RKO (cell line): Measurements from ENCODE around the gene TCF4.

Source experiments
- DNase-seq: peaks from one replicate; pipeline ENCODE4 v3.0.0-alpha.2; 2016; ENCODE audit warnings: low spot score

The TCF4 gene

DNA sequence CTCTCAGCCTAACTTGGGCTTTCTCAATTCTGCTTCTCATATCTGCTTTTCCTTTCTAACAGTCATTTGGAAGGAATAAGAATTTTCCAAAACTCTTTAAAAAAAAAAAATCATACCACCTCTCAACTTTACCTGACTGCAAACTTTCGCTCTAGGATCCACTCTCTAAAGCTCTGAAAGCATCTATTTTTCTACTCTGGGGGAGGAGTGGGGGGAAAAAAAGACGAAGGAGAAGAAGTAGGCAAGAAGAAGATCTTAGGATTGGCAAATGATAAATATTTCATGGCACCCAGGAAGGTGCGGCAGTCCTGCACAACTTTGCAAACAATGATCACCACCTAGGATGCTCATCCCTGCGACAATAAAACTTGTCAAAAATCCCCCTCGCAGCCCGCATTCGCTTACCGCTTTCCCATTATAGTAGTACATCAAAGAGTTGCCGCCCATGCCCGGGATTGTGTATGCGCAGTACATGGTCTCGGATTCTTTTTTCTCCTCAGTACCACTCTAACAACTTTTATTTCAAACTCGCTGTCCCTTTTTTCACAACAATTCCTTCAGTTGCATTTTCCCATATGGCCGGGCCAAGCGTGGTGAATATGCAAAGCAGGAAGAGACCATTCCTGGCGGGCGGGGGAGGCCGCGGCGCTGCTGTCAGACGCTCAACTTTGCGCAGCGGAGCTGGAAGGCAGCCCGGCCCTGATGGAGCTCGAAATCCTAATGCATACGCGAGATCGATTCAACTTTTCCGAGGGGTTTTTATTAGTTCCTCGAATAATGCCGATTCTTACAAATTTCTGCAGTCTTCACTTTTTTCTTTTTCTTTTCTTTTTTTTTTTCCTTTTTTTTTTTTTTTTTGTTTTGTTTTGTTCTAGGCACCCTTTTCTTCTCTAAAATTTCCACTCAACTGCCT, 266.5 kb downstream of the TCF4 start:
- no peak for DNase-seq

DNA sequence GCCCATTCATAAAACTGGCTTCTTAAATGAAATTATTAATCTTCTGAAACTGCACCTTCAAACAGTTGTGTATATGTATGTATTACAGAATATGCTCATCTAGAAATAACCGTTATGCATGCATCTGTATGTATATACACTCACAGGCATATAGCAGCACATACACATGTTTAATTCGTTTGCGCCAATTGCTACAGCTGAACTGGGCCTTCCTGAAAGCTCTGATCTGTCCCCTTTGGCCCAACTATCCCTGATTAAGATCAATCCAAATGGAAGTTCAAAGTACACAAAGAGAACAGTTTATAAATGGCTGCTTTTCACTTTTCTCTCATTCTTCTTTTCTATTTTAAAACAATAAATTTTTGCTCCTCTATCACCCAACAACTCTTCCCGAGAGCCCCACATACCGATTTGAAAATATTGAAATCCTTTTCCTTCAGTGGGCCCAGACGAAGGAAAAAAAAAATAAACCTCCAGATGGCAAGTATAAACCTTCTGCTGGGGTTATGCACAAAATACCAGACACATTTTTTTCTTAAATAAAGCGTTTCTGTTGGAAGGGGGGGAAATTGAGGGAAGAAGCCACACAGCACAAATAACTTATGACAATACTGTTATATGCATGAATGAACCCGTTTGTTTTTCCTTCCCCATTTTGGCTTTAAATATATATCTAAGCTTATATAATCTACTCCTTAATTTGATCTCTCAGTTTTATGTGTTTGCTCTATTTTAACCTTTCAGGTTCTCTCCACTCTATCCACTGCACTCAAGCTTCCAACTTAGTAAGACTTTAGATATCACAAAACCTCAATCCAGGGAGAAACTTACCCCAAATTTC, 267.3 kb downstream of the TCF4 start:
- no peak for DNase-seq

DNA sequence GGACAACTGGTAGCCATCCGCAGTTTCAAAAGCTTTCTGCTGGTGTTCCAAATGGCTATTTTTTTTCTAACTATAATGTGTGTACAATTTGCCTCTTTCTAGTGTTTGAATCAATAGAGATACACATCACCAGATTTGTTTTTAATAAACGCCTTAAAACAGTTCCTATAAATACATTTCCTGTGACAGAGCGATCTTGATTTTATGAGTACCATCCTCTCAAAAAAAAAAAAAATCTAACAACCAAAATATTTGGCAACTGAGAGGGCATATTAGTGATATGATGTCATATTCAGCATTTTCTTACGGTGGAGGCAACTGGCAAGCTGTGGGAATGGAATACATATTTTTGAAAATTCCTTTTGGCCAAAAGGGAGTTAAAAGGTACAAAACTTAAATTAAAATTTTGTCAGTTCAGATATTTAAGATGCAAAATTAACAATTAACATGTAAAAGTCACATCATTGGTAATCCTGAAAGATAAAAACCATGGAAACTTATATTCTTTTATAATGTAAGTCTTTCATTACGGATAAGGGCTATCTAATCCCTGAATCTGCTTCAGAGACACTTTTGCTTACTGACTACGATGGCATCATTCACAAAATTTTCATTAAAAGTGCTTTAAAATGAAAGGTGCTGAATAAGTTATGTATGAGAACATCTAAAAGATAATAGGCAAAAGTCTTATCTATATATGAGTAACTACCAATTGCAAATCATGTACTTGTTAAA, 268.4 kb downstream of the TCF4 start:
- no peak for DNase-seq

DNA sequence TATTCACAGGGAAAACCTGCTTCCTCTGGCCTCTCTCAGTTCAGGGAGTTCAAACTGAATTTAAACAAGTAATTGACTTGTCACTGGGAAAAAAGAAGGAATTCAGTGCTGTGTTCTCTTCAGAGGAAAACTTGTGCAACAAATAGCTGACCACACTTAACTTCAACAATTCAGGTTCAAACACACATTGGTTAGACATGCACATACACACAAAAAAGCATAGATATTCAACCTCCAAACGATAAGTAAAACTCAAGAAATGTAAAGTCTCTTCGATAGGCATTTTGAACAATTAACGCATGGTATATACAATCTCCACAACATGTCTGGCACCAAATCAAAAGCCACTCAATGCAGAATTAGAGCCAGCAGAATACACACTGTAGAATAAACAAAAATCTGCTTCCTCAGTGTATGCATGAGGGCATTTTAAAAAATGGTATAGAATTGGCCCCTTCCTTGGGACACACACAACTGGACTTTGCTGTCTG, 269.0 kb downstream of the TCF4 start:
- no peak for DNase-seq

DNA sequence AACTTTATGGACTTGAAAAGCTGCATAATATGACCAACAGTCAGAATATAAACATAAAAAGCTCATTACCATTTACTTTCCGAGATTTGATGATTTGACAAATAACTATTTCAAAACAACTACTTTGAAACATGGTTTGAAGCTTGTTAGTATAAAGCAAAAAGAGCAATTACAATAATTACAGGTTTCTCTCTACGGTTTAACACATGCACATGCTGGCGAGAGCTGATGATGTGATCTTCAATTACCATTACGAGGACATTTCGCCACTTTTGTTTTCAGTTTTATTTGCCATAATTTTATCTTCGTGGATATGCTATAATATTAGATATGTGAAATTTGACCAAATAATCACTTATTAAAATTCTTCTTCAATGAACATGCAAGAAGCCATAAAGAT, 270.1 kb downstream of the TCF4 start:
- no peak for DNase-seq

DNA sequence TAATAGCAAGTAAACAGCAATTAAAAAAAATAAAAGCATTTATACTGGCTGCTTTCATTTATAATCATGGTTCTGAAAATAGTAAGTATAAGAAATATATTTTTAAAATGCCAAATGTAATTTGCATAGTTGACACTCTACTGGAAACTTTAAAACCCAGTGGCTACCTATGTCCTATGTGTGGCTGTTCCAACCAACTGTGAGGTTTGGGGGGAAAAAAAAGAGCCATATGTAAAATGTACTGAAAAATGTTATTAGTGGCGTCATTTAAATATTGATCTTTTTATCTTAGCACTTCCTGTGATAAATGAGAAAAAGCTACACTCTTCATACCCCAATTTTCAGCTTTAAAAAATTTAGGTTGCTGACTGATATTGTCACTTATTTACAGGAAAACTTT, 270.7 kb downstream of the TCF4 start:
- no peak for DNase-seq

DNA sequence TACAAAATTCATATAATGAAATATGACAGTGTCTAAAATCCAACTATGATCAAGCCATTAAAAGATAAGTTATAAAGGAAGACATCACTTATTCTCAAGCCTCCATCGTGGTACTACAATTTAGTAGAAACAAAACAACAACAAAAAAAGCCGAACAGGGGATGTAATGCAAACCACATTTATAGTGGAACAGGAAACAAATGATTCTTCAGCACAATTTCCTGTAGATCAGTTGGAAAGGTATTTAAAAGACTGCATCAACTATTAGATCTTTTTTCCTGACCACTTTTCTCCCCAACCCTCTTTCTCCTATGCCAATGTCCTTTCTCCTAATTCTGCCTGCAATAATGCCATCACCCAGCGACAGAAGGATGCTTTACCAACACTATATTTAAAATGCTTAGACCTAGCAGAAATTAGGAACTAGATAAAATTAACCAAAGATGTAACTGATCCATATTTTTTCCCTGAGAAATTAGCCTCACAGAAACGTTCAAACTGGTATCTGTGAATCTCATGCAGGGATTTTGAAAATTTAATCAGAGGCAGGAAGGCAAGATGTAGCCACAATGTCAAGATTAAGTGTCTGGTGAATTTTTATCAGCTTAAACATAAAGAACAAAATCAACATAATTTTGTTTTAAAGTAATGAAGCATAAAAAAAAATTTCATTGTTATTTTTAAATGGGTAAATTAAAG, 271.4 kb downstream of the TCF4 start:
- DNase-seq = no peak

DNA sequence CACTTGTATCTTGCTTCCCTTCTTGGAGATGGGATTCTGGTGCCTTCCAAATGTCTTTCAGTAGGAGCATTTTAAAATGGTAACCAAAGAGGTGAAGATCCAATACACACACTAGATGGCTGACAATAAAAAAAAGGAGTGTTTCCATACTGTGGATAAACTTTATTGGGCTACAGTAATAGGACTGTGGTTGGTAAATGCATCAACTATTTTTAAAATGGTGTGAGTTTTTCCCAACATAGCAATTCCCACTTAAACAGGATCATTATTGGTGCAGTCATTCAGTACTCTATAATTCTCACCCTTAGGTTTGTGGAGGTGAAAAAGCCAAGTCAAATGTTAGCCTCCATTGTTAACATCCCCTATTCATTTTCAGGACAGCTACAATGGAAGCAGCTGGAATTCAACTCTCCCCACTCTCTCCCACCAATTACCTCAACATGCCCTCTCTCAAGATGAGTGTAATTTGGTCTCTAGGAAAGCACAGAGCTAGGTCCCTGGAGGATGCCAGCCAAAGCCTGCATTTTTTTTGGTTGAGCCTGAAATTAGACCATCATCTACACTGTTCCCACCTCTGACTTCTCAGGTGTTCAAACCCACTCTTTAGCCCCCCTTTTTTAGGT, 273.3 kb downstream of the TCF4 start:
- no peak for DNase-seq

DNA sequence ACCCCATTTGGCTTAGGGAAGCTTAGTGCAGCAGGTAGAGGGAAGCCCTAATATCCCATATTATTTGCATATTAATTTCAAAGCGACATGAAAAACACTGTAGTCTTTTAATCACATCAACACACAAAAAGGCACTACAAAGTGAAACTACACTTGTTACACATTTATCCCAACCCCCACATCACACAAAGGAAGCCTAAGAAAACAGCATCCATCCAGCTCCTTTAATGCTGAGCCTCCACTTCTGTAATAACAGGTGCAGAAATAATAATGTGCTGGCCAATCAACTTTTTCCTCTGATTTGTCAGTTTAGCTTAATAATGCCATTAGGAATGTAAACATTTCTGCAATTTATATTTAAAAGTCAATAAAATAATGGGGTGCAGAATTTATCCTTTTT, 274.0 kb downstream of the TCF4 start:
- DNase-seq = no peak

DNA sequence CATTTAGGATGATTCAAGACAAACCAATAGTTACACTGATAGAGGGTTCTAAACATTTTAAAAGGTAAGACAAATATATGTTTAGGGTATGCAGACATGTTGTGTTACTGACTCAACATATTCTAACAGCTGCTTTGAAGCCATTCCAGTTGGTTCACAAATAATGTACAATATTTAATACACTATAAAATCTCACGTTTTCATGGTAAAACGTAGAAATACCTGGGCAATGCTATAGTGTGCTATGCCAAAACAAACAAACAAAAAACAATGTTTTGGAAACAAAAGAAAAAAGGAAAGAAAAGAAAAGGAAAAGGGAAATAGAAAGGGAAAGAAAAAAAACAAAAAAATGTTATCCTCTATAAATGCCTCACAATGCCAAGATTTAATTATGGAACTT, 277.1 kb downstream of the TCF4 start:
- no peak for DNase-seq

DNA sequence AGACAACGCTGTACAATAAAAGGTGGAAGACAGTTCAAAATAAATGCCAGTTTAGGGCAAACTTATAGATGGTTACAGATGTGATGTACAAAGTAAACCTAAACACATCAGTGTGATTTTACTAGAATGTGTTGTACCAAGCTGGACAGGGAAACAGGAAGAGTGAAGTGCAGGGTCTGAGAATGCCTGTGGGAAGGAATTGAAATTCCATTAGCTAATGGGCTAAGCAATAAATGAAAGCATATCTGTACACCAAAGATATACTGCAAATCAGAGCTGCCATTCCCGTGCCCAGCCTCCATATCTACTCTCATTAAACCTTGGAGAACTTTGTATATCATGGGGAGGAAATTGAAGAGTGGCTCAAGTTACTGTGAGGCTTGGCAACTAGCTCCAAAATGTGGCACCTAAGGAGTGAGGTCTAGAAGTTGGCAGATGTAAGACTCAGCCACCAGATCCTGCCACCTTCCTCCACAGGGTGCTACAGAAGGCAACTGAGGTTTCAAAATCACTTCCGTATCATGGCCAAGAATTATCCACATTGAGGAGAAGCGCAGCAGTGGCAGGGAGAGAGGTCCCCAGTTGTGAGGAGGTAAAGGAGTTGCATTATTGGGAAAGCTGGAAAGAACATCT, 277.8 kb downstream of the TCF4 start:
- DNase-seq = no peak

DNA sequence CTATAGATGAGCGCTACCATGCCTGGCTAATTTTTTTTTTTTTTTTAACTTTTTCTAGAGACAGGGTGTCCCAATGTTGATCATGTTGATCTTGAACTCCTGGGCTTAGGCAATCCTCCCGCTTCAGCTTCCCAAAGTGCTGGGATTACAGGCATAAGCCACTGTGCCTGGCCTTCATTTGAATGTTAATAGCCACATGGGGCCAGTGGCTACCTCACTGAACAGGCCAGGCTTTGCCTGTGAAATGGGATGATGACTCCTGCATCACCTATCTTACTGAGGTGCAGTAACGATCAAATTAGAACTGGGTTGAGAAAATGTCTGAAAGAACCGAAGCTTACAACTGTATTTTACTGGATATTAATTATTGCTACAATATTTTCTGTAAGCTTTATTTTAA, 278.7 kb downstream of the TCF4 start:
- DNase-seq = no peak

DNA sequence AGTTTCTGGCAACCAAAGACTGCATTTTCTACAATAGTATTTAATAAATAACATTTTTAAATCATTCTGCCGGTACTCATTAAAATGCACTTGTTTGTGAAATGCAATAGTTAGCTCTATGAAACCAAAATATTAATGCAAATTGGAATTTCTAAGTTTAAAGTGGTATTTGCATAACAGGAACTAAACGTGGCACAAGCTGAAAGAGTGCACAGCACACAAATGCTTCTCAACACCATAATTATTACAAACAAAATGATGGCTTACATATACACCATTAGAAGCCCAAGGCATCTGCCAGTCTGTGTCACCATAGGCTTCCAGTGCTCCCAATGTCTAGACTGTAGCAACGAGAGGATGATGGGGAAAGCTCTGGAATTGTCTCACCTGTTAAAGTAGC, 280.5 kb downstream of the TCF4 start:
- DNase-seq = no peak

DNA sequence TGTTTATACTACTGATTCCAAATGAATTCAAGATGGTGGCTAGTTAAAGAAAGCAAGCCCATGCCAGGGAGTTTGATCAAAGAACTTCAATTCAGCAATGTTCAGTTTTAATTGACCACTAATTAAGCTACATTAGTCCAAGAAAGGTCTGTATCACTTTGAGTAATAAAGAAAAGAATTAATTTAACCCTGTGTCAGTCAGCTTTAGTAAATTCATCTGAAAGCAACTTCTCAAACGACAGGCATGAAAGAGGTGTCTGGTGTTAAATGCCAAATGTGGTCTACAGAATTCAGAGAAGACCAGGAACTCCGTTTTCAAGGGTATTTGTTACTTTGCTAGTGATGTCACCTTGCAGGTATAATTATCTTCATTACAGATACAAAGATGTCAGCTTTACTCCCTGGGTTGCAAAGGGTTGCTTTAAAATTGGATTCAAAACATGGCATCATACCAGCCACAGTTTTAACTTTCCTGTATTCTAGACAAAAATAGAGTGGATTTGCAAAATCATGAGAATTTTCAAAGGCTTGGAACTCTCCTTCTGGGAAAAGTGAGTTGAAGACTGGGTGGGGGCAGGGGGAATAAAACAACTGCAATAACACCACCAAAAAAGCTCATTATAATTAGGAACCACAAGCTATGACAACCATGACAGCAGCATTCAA, 281.5 kb downstream of the TCF4 start:
- no peak for DNase-seq

DNA sequence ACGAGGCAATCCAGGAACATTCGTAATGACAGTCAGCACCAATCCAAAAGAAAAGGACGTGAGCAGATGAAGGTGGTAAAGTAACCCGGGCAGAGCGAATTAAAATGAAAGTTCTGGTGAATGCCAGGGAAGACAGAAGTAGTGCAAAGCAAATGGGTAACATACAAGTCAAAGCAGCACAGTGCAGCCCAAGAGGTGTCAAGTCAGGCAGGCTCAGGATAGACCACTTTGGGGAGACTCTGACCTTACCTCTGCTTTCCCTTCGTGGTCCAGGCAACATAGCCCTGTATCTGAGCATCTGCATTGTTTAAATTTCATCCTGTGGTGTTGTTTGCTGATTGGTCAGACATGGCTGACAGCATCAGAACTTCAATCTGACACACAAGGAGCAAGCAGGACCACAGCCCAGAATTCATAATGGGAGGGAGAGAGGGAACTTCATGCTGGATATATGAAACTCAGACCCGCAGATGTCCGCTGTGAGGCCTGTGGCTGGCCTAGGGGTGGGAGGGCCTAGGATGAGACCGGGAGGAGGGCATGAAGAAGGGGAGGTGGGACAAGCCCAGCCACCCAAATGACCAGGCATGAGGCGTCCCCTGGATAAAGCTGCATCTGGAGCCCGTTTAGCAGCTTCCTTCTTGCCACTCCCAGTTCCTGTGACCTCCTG, 285.7 kb downstream of the TCF4 start:
- DNase-seq = no peak

DNA sequence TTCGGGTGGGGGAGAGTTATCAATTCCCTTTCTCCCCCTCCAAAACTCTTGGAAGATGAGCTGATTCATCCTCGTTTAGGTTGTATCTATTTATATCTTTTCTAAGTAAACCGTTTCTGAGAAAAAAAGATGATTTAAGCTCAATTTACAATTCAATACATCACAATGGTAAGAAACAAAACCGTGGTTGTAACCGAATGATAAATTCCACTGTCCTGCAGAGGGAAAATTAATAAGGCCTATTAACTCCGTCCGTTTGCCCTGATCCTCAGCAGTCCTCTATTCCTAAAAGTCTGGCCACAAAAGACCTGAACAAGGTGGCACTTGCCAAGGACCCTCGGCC, 286.2 kb downstream of the TCF4 start:
- DNase-seq = no peak

DNA sequence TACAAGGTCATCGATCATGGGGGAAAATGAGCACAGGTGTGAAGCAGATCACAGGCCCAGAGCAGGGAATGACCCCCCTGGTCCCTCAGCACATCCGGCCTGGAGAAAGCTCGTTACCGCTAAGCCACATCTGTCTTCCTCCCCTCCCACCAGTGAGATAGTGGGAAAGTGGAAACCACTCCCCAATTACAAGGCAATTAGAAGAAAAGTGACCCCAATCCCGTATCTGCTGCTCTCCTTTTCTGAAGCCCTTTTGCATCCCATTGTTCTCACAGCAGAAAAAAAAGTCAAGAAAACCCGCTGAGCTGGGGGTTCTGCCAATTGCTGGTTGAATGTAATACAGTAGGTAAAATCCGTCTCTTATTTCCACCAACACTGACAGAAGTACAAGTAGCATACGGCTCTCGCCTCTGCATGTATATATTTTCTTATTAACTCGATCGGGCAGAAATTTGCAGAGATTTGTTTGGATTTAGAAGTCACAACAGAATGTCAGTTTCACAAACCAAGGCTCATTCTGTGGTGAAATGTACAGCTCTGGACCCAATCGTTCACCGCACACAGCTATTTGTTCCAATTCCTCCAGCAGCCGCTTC, 287.0 kb downstream of the TCF4 start:
- DNase-seq = no peak

DNA sequence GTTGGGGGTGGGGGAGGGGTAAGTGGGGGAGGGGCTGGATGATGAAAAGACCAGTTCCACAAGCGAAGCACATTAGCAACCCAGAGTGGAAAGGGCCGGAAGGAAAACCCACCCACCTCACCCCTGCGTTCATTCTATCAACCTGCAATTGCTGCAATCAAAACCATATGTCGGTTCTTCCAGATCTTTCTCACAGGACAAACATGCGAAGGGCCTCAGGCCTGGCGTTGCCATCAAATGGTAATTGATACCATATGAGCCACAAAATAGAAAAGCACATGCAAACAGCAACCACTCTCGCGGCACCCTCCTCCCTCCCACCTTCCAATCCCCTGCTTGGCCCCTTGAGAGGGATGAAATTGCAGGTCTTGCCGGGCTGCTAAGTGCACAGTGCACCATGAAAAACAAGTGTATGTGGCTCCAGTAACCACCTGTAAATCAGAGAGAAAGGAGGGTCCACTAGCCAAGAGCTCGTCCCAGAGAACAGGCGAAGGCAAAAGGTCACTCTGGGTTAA, 287.5 kb downstream of the TCF4 start:
- DNase-seq = no peak

DNA sequence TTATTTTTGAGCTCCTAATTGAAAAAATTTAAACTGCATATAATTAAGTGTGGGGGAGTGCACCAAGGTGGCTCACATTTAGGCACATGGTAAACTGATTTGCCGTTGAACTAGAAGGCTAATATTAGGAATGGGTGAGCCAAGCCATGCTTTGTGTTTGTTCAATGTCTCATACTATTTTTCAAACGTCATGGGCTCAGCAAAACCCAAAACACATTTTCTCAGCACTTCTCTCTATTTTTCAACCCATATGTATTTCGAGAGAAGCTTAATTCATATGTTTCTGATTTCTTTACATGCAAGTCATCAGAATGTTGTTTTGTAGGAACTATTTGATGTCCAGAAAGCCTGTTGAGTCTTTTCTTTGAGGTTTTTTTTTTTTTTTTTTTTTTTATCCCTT, 291.2 kb downstream of the TCF4 start:
- no peak for DNase-seq
